ENCODE data around the gene SLC5A12.

Gene SLC5A12

GRCh38 chr11:26749927-26750326 is 28.1 kb upstream of the SLC5A12 start:
- Histone ChIP-seq H3K27ac (replicated peaks) (no peak overlapping the region), H3K4me3 (replicated peaks; ENCODE audit: insufficient read depth, low read length) (no peak overlapping the region), H3K27me3 (ENCODE audit: insufficient read depth, poor library complexity, severe bottlenecking) (no peaks in the 10 kb centered on the region)
- TF ChIP-seq REST (IDR thresholded peaks at IDR 0.05; ENCODE audit: insufficient replicate concordance, low read depth): no peak
- TF ChIP-seq POLR2AphosphoS5 (IDR thresholded peaks at IDR 0.05; ENCODE audit: low read depth): no peak
- TF ChIP-seq CTCF (IDR thresholded peaks at IDR 0.05; ENCODE audit: insufficient read depth, low read length): no peak
- TF ChIP-seq SPI1 (IDR thresholded peaks at IDR 0.05; ENCODE audit: borderline replicate concordance, low read depth): no peak
- TF ChIP-seq GABPA (IDR thresholded peaks at IDR 0.05; ENCODE audit: low read depth): no peak
- DNase-seq (ENCODE audit: low read depth in 1 of 2, low spot score in 1 of 2): no peak

GRCh38 chr11:26743622-26744021 is 21.8 kb upstream of the SLC5A12 start:
- no peak for DNase-seq (ENCODE audit: low read depth in 1 of 2, low spot score in 1 of 2)
- Histone ChIP-seq H3K4me3 (replicated peaks; ENCODE audit: insufficient read depth, low read length) (no peak overlapping the region), H3K27me3 (ENCODE audit: insufficient read depth, poor library complexity, severe bottlenecking) (no peaks in the 10 kb centered on the region), H3K27ac (replicated peaks) (no peak overlapping the region)
- TF ChIP-seq GABPA (IDR thresholded peaks at IDR 0.05; ENCODE audit: low read depth) (no peak), REST (IDR thresholded peaks at IDR 0.05; ENCODE audit: insufficient replicate concordance, low read depth) (no peak), SPI1 (IDR thresholded peaks at IDR 0.05; ENCODE audit: borderline replicate concordance, low read depth) (no peak), CTCF (IDR thresholded peaks at IDR 0.05; ENCODE audit: insufficient read depth, low read length) (no peak), POLR2AphosphoS5 (IDR thresholded peaks at IDR 0.05; ENCODE audit: low read depth) (no peak)

- DNase-seq (ENCODE audit: low read depth in 1 of 2, low spot score in 1 of 2): no peak
- Histone ChIP-seq H3K27me3 (ENCODE audit: insufficient read depth, poor library complexity, severe bottlenecking) (no peaks in the 10 kb centered on the region), H3K27ac (replicated peaks) (no peak overlapping the region), H3K4me3 (replicated peaks; ENCODE audit: insufficient read depth, low read length) (no peak overlapping the region)
- TF ChIP-seq REST (IDR thresholded peaks at IDR 0.05; ENCODE audit: insufficient replicate concordance, low read depth): no peak
- TF ChIP-seq CTCF (IDR thresholded peaks at IDR 0.05; ENCODE audit: insufficient read depth, low read length): no peak
- TF ChIP-seq POLR2AphosphoS5 (IDR thresholded peaks at IDR 0.05; ENCODE audit: low read depth): no peak
- no peak for TF ChIP-seq SPI1 (IDR thresholded peaks at IDR 0.05; ENCODE audit: borderline replicate concordance, low read depth)
- no peak for TF ChIP-seq GABPA (IDR thresholded peaks at IDR 0.05; ENCODE audit: low read depth)
These were observed 21.1 kb upstream of the SLC5A12 start for GRCh38 chr11:26742966-26743365.

Data from HL-60 (cell line).